B cell (primary cell): Measurements from ENCODE around the gene ARPIN.

Experiments used
- CTCF ChIP-seq: fragments of 200-600 bp; IDR thresholded peaks from one replicate; pipeline ENCODE4 v1.8.0; 2022; ENCODE audit warnings: antibody characterized with exemption, mild to moderate bottlenecking
- EZH2 ChIP-seq: IDR thresholded peaks from 2 replicates; pipeline ENCODE4 v1.6.1; 2012; ENCODE audit warnings: borderline replicate concordance, low read depth, mild to moderate bottlenecking, moderate library complexity, low read length; ENCODE audit not compliant: insufficient read depth, poor library complexity, severe bottlenecking

DNA sequence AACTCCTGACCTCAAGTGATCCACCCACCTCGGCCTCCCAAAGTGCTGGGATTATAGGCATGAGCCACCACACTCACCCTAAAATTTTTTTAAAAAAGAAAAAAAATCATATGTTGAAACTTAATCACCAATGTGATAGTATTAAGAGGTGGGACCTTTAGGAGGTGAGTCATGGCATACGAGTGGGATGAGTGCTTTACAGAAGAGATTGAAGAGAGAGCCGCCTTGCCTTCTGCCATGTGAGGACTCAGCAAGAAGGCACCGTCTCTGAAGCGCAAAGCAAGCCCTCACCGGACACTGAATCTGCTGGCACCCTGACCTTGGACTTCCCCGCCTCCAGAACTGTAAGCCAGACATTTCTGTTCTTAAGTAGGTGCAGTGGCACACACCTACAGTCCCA, 5.5 kb downstream of the ARPIN start:
- TF ChIP-seq CTCF (no peak), EZH2 (no peak)
